Hepatocyte (in vitro differentiated cells): Measurements from ENCODE around the gene B3GNT3. TPM values are rescaled to one million over a fixed set of nuclear protein-coding genes. Genes with fewer than 3 reads are reported as not detected.

Source experiments
- DNase-seq: peaks from one replicate; pipeline ENCODE4 v3.0.0-alpha.2; 2016; ENCODE audit warnings: low spot score
- H2AFZ ChIP-seq: fragments of 200-600 bp; sonication (generic); 2 replicates; pipeline ENCODE4 v1.6.0; 2016; ENCODE audit warnings: antibody characterized with exemption, mild to moderate bottlenecking
- H3K27ac ChIP-seq: fragments of 200-600 bp; sonication (generic); 2 replicates; pipeline ENCODE4 v1.5.1; 2016; ENCODE audit warnings: mild to moderate bottlenecking
- H3K27me3 ChIP-seq: fragments of 200-600 bp; sonication (generic); 2 replicates; pipeline ENCODE4 v1.6.1; 2016
- H3K36me3 ChIP-seq: fragments of 200-600 bp; sonication (generic); replicated peaks from 2 replicates; pipeline ENCODE4 v1.5.1; 2016; ENCODE audit warnings: low read depth; ENCODE audit not compliant: insufficient read depth
- H3K4me1 ChIP-seq: fragments of 200-600 bp; sonication (generic); 2 replicates; pipeline ENCODE4 v1.5.1; 2016; ENCODE audit warnings: mild to moderate bottlenecking, moderate library complexity; ENCODE audit not compliant: insufficient read depth
- H3K4me2 ChIP-seq: fragments of 200-600 bp; sonication (generic); 2 replicates; pipeline ENCODE4 v1.6.0; 2016
- H3K4me3 ChIP-seq: fragments of 200-600 bp; sonication (generic); 2 replicates; pipeline ENCODE4 v1.5.1; 2016; ENCODE audit warnings: mild to moderate bottlenecking
- H3K79me2 ChIP-seq: fragments of 200-600 bp; sonication (generic); 2 replicates; pipeline ENCODE4 v1.6.0; 2017; ENCODE audit warnings: mild to moderate bottlenecking
- H3K9me2 ChIP-seq: fragments of 200-600 bp; sonication (generic); replicated peaks from 2 replicates; pipeline ENCODE4 v1.6.0; 2017; ENCODE audit warnings: mild to moderate bottlenecking; ENCODE audit not compliant: insufficient read depth
- H3K9me3 ChIP-seq: fragments of 200-600 bp; sonication (generic); 2 replicates; pipeline ENCODE4 v1.5.1; 2016; ENCODE audit warnings: low read depth, mild to moderate bottlenecking
- H4K20me1 ChIP-seq: fragments of 200-600 bp; sonication (generic); 2 replicates; pipeline ENCODE4 v1.6.0; 2016; ENCODE audit warnings: mild to moderate bottlenecking; ENCODE audit not compliant: insufficient read depth, poor library complexity, severe bottlenecking
- CTCF ChIP-seq: fragments of 200-600 bp; sonication (generic); IDR thresholded peaks from 2 replicates; pipeline ENCODE4 v1.5.1; 2016; ENCODE audit warnings: antibody characterized with exemption, mild to moderate bottlenecking; ENCODE audit not compliant: poor library complexity
- EZH2 ChIP-seq: fragments of 200-600 bp; sonication (generic); IDR thresholded peaks from 2 replicates; pipeline ENCODE4 v1.6.1; 2016; ENCODE audit warnings: antibody characterized with exemption, mild to moderate bottlenecking, borderline replicate concordance
- EZH2phosphoT487 ChIP-seq: fragments of 200-600 bp; sonication (generic); IDR thresholded peaks from one replicate; pipeline ENCODE4 v1.6.1; 2018; ENCODE audit warnings: antibody characterized with exemption, mild to moderate bottlenecking, low read depth, moderate library complexity; ENCODE audit not compliant: unreplicated experiment, severe bottlenecking
- WGBS: methylation state at CpG from one replicate; pipeline ENCODE4 v1.1.6; 2016; ENCODE audit warnings: low lambda C conversion rate; ENCODE audit errors: missing lambda C conversion rate; 5-methylcytosine and 5-hydroxymethylcytosine counted together
- polyA plus RNA-seq: library from polyadenylated mRNA; unstranded; fragments of >200 nt; fragmentation: Nextera tagmentation; extraction: Ambion mirVana; gene quantifications from 2 replicates; pipeline ENCODE4 v1.2.1, GENCODE V29; 2016
- total RNA-seq: library from RNA; depleted of rRNA; stranded (reverse); fragments of >200 nt; gene quantifications from 2 replicates; pipeline ENCODE4 v1.2.3, GENCODE V29; 2014

Gene B3GNT3
- total and polyA plus RNA-seq, 2 experiments from 2014 or later: 14.6 to 19.1 TPM

GRCh38 chr19:17843908-17844490, 49.1 kb downstream of the B3GNT3 start:
- Histone ChIP-seq H3K4me2 (no peak overlapping the region), H3K9me3 (no peaks in the 10 kb centered on the region), H2AFZ (no peak overlapping the region), H3K36me3 (no peaks in the 10 kb centered on the region), H3K9me2 (no peaks in the 10 kb centered on the region), H3K27me3 (peaks cover 19% of the 10 kb centered on the region), H3K27ac (no peak overlapping the region), H4K20me1 (no peaks in the 10 kb centered on the region), H3K79me2 (no peaks in the 10 kb centered on the region), H3K4me1 (peaks cover 5% of the 10 kb centered on the region), H3K4me3 (no peak overlapping the region)
- no peak for DNase-seq
- 90% methylated on average over 13 of the region's 14 CpGs for WGBS
- TF ChIP-seq EZH2phosphoT487 (no peak), EZH2 (no peak), CTCF (no peak)

- Histone ChIP-seq H2AFZ (no peak overlapping the region), H3K4me1 (peaks cover 5% of the 10 kb centered on the region), H3K9me3 (no peaks in the 10 kb centered on the region), H3K27ac (no peak overlapping the region), H3K79me2 (no peaks in the 10 kb centered on the region), H4K20me1 (no peaks in the 10 kb centered on the region), H3K27me3 (peaks cover 7% of the 10 kb centered on the region), H3K4me2 (no peak overlapping the region), H3K9me2 (no peaks in the 10 kb centered on the region), H3K36me3 (no peaks in the 10 kb centered on the region), H3K4me3 (no peak overlapping the region)
- TF ChIP-seq CTCF: no peak
- TF ChIP-seq EZH2: no peak
- TF ChIP-seq EZH2phosphoT487: no peak
- 86% methylated on average over 8 of the region's 8 CpGs for WGBS
- no peak for DNase-seq
These were observed 51.2 kb downstream of the B3GNT3 start for GRCh38 chr19:17846146-17846545.

GRCh38 chr19:17847538-17848366, 52.8 kb downstream of the B3GNT3 start, which contains the start of gene JAK3:
Gene JAK3 (minus strand): TSS chr19:17847982. CDS start chr19:17844417, 3,565 bp downstream.
- no peaks in the 10 kb centered on the region for H3K9me2 ChIP-seq
- no peaks in the 10 kb centered on the region for H3K36me3 ChIP-seq
- peak within 1 kb of the TSS; percentile 83 for H2AFZ ChIP-seq
- peak; percentile 82 for DNase-seq
- TF ChIP-seq EZH2phosphoT487 (no peak), CTCF (no peak), EZH2 (no peak)
- peak within 1 kb of the TSS; percentile 81 for H3K4me2 ChIP-seq
- no peak within 1 kb of the TSS for H3K4me3 ChIP-seq
- H3K27me3 ChIP-seq: no peaks in the 10 kb centered on the region
- no peaks in the 10 kb centered on the region for H4K20me1 ChIP-seq
- H3K4me1 ChIP-seq: no peaks in the 10 kb centered on the region
- H3K79me2 ChIP-seq: no peaks in the 10 kb centered on the region
- 33% methylated on average over 24 of the region's 40 CpGs for WGBS
- no peaks in the 10 kb centered on the region for H3K9me3 ChIP-seq
- H3K27ac ChIP-seq: peak within 1 kb of the TSS; percentile 92
